GM18502 (cell line): ENCODE data around the gene CBR3.

Source experiments
- ATAC-seq: cut with Tn5 transposase; IDR thresholded peaks from one replicate; pipeline ENCODE4 v1.9.1; 2021; ENCODE audit warnings: mild to moderate bottlenecking; ENCODE audit not compliant: unreplicated experiment, poor library complexity

Gene CBR3

DNA sequence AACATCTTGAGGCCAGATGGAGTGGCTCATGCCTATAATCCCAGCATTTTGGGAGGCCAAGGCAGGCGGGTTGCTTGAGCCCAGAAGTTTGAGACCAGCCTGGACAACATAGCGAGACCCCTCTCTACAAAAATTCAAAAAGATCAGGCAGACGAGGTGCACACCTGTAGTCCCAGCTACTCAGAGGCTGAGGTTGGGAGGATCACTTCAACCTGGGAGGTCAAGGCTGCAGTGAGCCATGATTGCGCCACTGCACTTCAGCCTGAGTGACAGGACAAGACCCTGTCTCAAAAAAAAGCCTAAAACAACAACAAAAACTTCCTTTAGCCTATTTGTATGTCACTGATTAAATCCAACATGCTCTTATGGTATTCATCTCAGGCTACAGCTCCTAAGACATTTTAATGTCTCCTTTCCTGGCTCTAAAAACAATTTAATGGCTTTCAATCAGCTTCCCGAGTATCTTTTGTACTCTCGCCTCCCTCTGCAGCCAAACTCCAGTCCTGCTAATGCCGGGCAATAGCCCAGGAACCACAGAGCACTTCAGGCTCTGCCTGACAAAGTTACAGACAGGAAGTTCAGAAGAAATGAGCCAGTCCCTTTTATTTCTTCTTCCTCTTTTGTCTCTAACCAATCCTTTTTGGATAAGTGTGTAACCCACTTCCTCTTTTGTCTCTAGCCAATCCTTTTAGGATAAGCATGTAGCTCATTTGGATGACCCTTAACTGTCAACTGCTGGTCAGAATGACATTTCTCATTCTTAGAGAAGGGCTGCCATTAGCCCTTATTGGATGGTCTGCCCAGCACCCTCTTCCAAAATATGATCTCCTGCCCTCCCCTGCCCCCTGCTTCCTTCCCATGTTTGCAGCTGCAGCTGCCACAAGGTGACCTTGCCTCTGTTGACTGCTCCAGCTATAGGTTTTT lies 15.2 kb downstream of the CBR3 start:
- peak; percentile 67 for ATAC-seq

- ATAC-seq, result peak; percentile 1
Observed at GRCh38 chr21:36155603-36156338, 20.9 kb downstream of the CBR3 start.

DNA sequence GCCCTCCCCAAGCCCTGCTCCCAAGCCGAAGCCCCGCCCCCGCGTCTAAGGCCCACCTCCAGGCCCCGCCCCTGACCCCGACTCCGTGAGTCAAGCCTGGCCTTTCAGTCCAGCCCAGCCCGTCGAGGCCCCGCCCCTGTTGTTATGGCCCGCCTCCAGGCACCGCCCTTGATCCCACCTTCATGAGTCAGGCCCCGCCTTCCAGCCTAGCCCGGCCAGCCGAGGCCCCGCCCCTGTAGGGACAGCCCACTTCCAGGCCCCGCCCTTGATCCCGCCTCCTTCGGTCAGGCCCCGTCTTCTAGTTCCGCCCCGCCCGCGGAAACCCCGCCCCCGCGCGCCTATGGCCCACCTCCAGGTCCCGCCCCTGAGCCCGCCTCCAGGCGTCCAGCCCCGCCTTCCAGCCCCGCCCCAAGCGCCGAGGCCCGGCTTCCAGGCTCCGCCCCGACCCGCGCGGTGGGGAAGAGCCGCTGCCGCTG lies 21.5 kb downstream of the CBR3 start:
- peak; percentile 91 for ATAC-seq

GRCh38 chr21:36156815-36157670 lies 22.2 kb downstream of the CBR3 start, which contains the start of gene DOP1B:
Gene DOP1B (plus strand): TSS chr21:36156824. CDS start chr21:36164734, 7,910 bp downstream.
- peak; percentile 28 for ATAC-seq

DNA sequence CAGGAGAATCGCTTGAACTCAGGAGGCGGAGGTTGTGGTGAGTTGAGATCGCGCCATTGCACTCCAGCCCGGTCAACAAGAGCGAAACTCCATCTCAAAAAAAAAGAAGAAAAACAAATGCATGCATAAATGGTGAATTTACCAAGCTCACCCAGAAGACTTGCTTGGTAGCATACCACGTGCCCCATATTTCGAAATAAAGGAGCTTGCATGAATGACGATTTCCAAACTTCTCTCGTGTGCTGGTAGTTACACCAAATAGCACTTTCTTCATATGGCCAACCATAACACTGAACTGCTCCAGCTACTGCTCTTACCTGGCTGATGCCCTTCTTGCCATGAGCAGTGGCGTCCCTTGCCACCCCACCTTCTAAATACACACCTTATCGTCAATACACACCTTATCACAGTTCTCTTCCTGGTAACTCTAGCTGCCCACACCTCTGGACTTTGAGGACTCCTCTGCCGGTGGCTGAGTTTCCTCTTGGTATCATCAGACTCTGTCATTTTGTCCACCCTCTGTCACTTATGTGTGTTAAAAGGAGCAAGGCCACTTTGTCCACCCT lies 24.6 kb downstream of the CBR3 start:
- no peak for ATAC-seq

DNA sequence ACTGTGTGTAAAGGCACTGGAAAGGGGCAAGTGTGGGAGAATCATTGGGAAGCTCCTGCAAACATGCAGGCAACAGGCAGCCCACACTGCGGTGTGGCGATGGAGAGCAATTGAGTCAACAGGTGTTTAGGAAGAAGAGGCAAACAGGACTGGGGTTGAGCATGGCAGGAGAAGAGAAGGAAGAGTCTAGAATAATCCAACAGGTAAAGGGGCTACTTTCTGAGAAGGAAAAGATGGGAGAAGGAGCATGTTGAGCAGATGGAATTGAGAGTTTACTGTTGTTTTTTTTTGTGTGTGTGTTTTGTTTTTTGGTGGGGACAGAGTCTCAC lies 25.9 kb downstream of the CBR3 start:
- no peak for ATAC-seq

DNA sequence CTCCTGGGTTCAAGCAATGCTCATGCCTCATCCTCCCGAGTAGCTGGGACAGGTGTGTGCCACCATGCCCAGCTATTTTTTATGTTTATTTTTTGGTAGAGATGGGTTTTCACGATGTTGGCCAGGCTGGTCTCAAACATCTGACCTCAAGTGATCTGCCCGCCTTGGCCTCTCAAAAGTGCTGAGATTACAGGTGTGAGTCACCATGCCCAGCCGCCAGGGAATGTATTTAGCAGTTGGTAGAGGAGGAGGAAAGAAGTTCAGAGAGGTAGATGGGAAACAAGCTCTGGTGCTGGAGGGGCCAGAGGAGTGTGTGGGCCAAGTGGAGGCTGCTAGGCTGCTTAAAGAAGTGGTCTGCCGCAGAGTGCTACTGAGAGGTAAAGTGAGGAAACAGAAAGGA lies 27.8 kb downstream of the CBR3 start:
- no peak for ATAC-seq

GRCh38 chr21:36163750-36164741 lies 29.2 kb downstream of the CBR3 start:
- ATAC-seq, result no peak

GRCh38 chr21:36165356-36165755 lies 30.5 kb downstream of the CBR3 start:
- ATAC-seq, result no peak

- ATAC-seq, result no peak
Observed at GRCh38 chr21:36166705-36167104, 31.8 kb downstream of the CBR3 start.

GRCh38 chr21:36167541-36167940 lies 32.7 kb downstream of the CBR3 start:
- ATAC-seq, result no peak

GRCh38 chr21:36169470-36170128 lies 34.7 kb downstream of the CBR3 start:
- no peak for ATAC-seq

GRCh38 chr21:36170823-36171222 lies 35.9 kb downstream of the CBR3 start:
- ATAC-seq, result no peak

DNA sequence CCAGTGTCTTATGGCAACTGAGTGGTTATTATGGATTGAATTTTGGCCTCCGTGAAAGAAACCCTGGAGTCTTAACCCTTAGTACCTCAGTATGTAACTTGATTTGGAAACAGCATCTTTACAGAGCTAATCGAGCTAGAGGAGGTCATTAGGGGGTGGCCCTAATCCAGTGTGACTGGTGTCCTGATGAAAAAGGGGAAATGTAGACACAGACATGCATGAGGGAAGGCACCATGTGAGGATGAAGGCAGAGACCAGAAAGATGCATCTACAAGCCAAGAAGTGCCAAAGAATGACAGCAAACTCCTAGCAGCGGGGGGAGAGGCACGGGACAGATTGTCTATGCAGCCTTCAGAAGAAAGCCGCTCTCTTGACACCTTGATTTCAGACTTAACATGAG lies 36.5 kb downstream of the CBR3 start:
- no peak for ATAC-seq

DNA sequence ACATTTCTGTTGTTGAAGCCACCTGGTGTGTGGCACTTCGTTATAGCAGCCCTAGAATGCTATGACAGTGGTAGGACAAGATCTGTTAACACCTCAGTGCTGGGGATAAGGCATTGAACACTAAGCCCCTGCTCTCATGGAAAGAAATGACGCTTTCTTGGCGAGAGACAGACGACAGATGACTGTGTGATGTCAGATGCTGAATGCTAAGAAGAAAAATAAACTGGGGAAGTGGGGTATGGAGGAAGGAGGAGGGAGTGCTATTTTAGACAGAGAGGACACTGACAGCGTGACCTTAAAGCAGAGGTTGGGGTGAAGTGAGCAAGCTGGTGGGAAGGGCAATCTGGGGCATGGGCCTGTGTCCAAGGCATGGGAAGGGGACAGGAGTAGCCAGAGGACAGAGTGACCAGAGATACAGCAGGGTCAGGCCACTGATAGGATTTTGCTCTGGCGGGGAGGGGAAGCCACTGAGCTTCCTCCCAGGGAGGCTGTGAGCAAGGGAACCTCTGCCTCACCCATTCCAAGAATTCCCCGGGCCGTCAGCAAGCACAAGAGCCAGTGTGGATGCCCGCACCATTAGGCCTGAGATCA lies 37.0 kb downstream of the CBR3 start:
- ATAC-seq, result no peak

- ATAC-seq, result no peak
Observed at GRCh38 chr21:36174780-36175179, 39.9 kb downstream of the CBR3 start.

DNA sequence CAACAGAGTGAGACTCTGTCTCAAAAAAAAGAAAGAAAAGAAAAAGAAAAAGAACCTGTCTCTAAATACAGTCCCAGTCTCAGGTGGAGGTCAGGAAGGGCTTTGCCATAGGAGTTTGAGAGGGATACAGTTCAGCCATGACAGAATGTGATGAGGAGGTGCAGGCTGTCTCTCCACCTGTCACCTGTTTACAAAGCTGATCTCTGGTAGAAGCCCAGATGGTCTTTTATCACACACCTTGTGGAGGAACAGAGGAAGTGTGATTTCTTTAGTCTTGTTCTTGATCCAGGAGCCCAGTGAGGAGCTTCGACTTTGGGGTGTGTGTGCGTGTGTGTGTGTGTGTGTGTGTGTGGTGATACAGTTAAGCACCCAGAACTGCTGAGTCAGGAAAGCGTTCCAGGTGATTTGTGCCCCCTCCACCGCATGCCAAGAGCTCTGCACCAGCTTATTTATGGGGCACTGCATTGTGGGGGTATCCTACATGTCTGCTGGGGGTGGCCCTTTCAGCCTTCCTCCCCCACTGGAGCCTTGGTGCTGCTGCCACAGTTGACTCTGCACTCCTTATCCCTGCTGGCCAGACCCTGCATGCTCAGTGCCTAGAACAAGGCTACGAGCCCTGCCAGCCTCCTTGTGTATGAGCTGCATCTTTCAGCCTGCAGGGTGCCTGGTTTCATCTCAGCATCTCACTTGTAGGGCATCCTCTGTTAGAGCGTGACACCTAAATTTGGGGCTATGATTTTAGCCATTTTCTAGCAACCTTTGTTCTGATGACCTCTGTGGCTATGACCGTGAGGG lies 41.1 kb downstream of the CBR3 start:
- ATAC-seq, result no peak
